MCF 10A (cell line): Measurements from ENCODE around the gene RTN3. TPM values are rescaled to one million over a fixed set of nuclear protein-coding genes. Genes with fewer than 3 reads are reported as not detected.

Experiments
- BruUV-seq: library from RNA; stranded (reverse); fragments of 400-500 nt; replicated peaks from 2 replicates; lab custom pipeline; 2021; lab: Mats Ljungman, UMichigan
- CTCF ChIA-PET: fragments of 300-600 bp; sonication (Branson Sonifier 250); formaldehyde crosslinking; extraction: SDS; loops from one replicate; lab custom pipeline; 2021; ENCODE audit warnings: antibody characterized with exemption, inconsistent platforms; lab: Yijun Ruan, JAX
- POLR2A ChIA-PET: fragments of 300-600, 350-650 bp; sonication (Branson Sonifier 250); formaldehyde crosslinking; extraction: SDS; loops from one replicate; lab custom pipeline; 2020; ENCODE audit warnings: antibody characterized with exemption, inconsistent platforms; lab: Yijun Ruan, JAX
- DNase-seq: peaks from one replicate; pipeline ENCODE4 v3.0.0-alpha.2; 2018; ENCODE audit not compliant: unreplicated experiment
- H3K27ac Mint-ChIP-seq: one replicate; pipeline ENCODE4 v1.8.0; 2022; ENCODE audit warnings: mild to moderate bottlenecking, low read depth, mixed read lengths; ENCODE audit not compliant: unreplicated experiment
- H3K27me3 Mint-ChIP-seq: one replicate; pipeline ENCODE4 v1.8.0; 2022; ENCODE audit warnings: mixed read lengths; ENCODE audit not compliant: insufficient read depth, unreplicated experiment
- H3K36me3 Mint-ChIP-seq: one replicate; pipeline ENCODE4 v1.8.0; 2022; ENCODE audit warnings: mild to moderate bottlenecking, moderate library complexity, mixed read lengths; ENCODE audit not compliant: insufficient read depth, unreplicated experiment
- H3K4me1 Mint-ChIP-seq: one replicate; pipeline ENCODE4 v1.8.0; 2022; ENCODE audit warnings: mixed read lengths; ENCODE audit not compliant: insufficient read depth, unreplicated experiment
- H3K4me3 Mint-ChIP-seq: one replicate; pipeline ENCODE4 v1.8.0; 2022; ENCODE audit warnings: mild to moderate bottlenecking, moderate library complexity, mixed read lengths; ENCODE audit not compliant: unreplicated experiment
- H3K9me3 Mint-ChIP-seq: one replicate; pipeline ENCODE4 v1.8.0; 2022; ENCODE audit warnings: mixed read lengths; ENCODE audit not compliant: unreplicated experiment
- CTCF ChIP-seq: fragments of 200-600 bp; IDR thresholded peaks from one replicate; pipeline ENCODE4 v1.8.0; 2022; ENCODE audit warnings: antibody characterized with exemption, mild to moderate bottlenecking; ENCODE audit not compliant: unreplicated experiment
- intact Hi-C: fragments of 100-400 bp; cut with micrococcal nuclease; formaldehyde crosslinking; loops from 2 replicates; pipeline ENCODE4 v1.14.1; 2022
- total RNA-seq: library from RNA; stranded (reverse); gene quantifications from 2 replicates; pipeline ENCODE4 v1.2.3, GENCODE V29; 2022

The RTN3 gene
- total RNA-seq, 1 experiment from 2014 or later, result 95.4 TPM

- BruUV-seq, result no TSS peak
- H3K27ac Mint-ChIP-seq, result peak overlapping the region; percentile 23
- no peaks in the 10 kb centered on the region for H3K4me1 Mint-ChIP-seq
- no peak overlapping the region for H3K4me3 Mint-ChIP-seq
- no peaks in the 10 kb centered on the region for H3K27me3 Mint-ChIP-seq
- H3K36me3 Mint-ChIP-seq, result no peaks in the 10 kb centered on the region
- H3K9me3 Mint-ChIP-seq, result peaks cover 8% of the 10 kb centered on the region
- POLR2A ChIA-PET, result no interaction called here
- DNase-seq, result no peak
- CTCF ChIA-PET, result no interaction called here
- intact Hi-C loops, result no loop called here
- TF ChIP-seq CTCF, result no peak
Observed at GRCh38 chr11:63791495-63792167, 110.3 kb downstream of the RTN3 start.

GRCh38 chr11:63793161-63793560, 111.9 kb downstream of the RTN3 start:
- Mint-ChIP-seq H3K4me3 (no peak overlapping the region), H3K27me3 (no peaks in the 10 kb centered on the region), H3K4me1 (no peaks in the 10 kb centered on the region), H3K27ac (no peak overlapping the region), H3K9me3 (peaks cover 8% of the 10 kb centered on the region), H3K36me3 (no peaks in the 10 kb centered on the region)
- BruUV-seq, result no TSS peak
- no peak for TF ChIP-seq CTCF
- POLR2A ChIA-PET, result no interaction called here
- intact Hi-C loops, result no loop called here
- no peak for DNase-seq
- CTCF ChIA-PET, result interaction anchor here (0.6 to 1.4 kb wide), 3 partner anchors 26 to 165 kb away, joined by 3 read pairs; no protein-coding TSS in a partner anchor

- no peak for DNase-seq
- H3K27me3 Mint-ChIP-seq, result no peaks in the 10 kb centered on the region
- H3K27ac Mint-ChIP-seq, result no peak overlapping the region
- TF ChIP-seq CTCF, result no peak
- ChIA-PET POLR2A (interaction anchor here (0.7 kb wide), 1 partner anchor 134 kb away, joined by 3 read pairs; no protein-coding TSS in a partner anchor), CTCF (no interaction called here)
- H3K9me3 Mint-ChIP-seq, result peaks cover 8% of the 10 kb centered on the region
- H3K4me3 Mint-ChIP-seq, result no peak overlapping the region
- no peaks in the 10 kb centered on the region for H3K36me3 Mint-ChIP-seq
- BruUV-seq, result no TSS peak
- H3K4me1 Mint-ChIP-seq, result no peaks in the 10 kb centered on the region
- intact Hi-C loops, result no loop called here
Observed at GRCh38 chr11:63795066-63795465, 113.8 kb downstream of the RTN3 start.

- Mint-ChIP-seq H3K4me1 (peaks cover 9% of the 10 kb centered on the region), H3K27me3 (no peaks in the 10 kb centered on the region), H3K4me3 (no peak overlapping the region), H3K36me3 (no peaks in the 10 kb centered on the region), H3K9me3 (no peaks in the 10 kb centered on the region), H3K27ac (peak overlapping the region; percentile 82)
- CTCF ChIA-PET, result interaction anchor here (0.6 to 1.8 kb wide), 2 partner anchors 37 to 54 kb away, joined by 3 to 5 read pairs; no protein-coding TSS in a partner anchor
- TF ChIP-seq CTCF, result no peak
- no peak for DNase-seq
- POLR2A ChIA-PET, result no interaction called here
- no TSS peak for BruUV-seq
- intact Hi-C loops, result no loop called here
Observed at GRCh38 chr11:63800921-63801320, 119.6 kb downstream of the RTN3 start.
